ENCODE data around the gene PRR23E.

The PRR23E gene

GRCh38 chr3:127158614-127159229, 34.2 kb upstream of the PRR23E start:
- H3K4me3 Mint-ChIP-seq = no peak overlapping the region
- no peaks in the 10 kb centered on the region for H3K9me3 Mint-ChIP-seq
- no peaks in the 10 kb centered on the region for H3K27me3 Mint-ChIP-seq (ENCODE audit: low read depth)
- H3K36me3 Mint-ChIP-seq (ENCODE audit: low read depth) = no peaks in the 10 kb centered on the region
- H3K4me1 Mint-ChIP-seq (ENCODE audit: low read depth) = no peaks in the 10 kb centered on the region
- H3K27ac Mint-ChIP-seq = no peak overlapping the region

- no peak overlapping the region for H3K4me3 Mint-ChIP-seq
- H3K36me3 Mint-ChIP-seq (ENCODE audit: low read depth) = no peaks in the 10 kb centered on the region
- no peaks in the 10 kb centered on the region for H3K4me1 Mint-ChIP-seq (ENCODE audit: low read depth)
- H3K27me3 Mint-ChIP-seq (ENCODE audit: low read depth) = no peaks in the 10 kb centered on the region
- no peaks in the 10 kb centered on the region for H3K9me3 Mint-ChIP-seq
- H3K27ac Mint-ChIP-seq = no peak overlapping the region
Observed at GRCh38 chr3:127159543-127159942, 33.4 kb upstream of the PRR23E start.

- Mint-ChIP-seq H3K4me1 (ENCODE audit: low read depth) (no peaks in the 10 kb centered on the region), H3K9me3 (no peaks in the 10 kb centered on the region), H3K27ac (no peak overlapping the region), H3K36me3 (ENCODE audit: low read depth) (no peaks in the 10 kb centered on the region), H3K27me3 (ENCODE audit: low read depth) (no peaks in the 10 kb centered on the region), H3K4me3 (no peak overlapping the region)
Observed at GRCh38 chr3:127161236-127161635, 31.7 kb upstream of the PRR23E start.

GRCh38 chr3:127161973-127162579, 30.9 kb upstream of the PRR23E start:
- Mint-ChIP-seq H3K4me1 (ENCODE audit: low read depth) (no peaks in the 10 kb centered on the region), H3K27ac (no peak overlapping the region), H3K9me3 (no peaks in the 10 kb centered on the region), H3K4me3 (no peak overlapping the region), H3K27me3 (ENCODE audit: low read depth) (no peaks in the 10 kb centered on the region), H3K36me3 (ENCODE audit: low read depth) (no peaks in the 10 kb centered on the region)

GRCh38 chr3:127162947-127163645, 29.8 kb upstream of the PRR23E start:
- no peak overlapping the region for H3K4me3 Mint-ChIP-seq
- no peaks in the 10 kb centered on the region for H3K4me1 Mint-ChIP-seq (ENCODE audit: low read depth)
- no peak overlapping the region for H3K27ac Mint-ChIP-seq
- no peaks in the 10 kb centered on the region for H3K27me3 Mint-ChIP-seq (ENCODE audit: low read depth)
- H3K9me3 Mint-ChIP-seq = no peaks in the 10 kb centered on the region
- H3K36me3 Mint-ChIP-seq (ENCODE audit: low read depth) = no peaks in the 10 kb centered on the region

GRCh38 chr3:127164615-127165014, 28.3 kb upstream of the PRR23E start:
- Mint-ChIP-seq H3K36me3 (ENCODE audit: low read depth) (no peaks in the 10 kb centered on the region), H3K9me3 (no peaks in the 10 kb centered on the region), H3K4me3 (no peak overlapping the region)

GRCh38 chr3:127165036-127165435, 27.9 kb upstream of the PRR23E start:
- H3K36me3 Mint-ChIP-seq (ENCODE audit: low read depth) = no peaks in the 10 kb centered on the region
- no peak overlapping the region for H3K4me3 Mint-ChIP-seq
- H3K27ac Mint-ChIP-seq = no peak overlapping the region
- H3K27me3 Mint-ChIP-seq (ENCODE audit: low read depth) = no peaks in the 10 kb centered on the region
- no peaks in the 10 kb centered on the region for H3K4me1 Mint-ChIP-seq (ENCODE audit: low read depth)
- H3K9me3 Mint-ChIP-seq = no peaks in the 10 kb centered on the region

More at GRCh38 chr3:127164615-127165014, 28.3 kb upstream of the PRR23E start:
- Mint-ChIP-seq H3K27me3 (ENCODE audit: low read depth) (no peaks in the 10 kb centered on the region), H3K4me1 (ENCODE audit: low read depth) (no peaks in the 10 kb centered on the region), H3K27ac (no peak overlapping the region)

GRCh38 chr3:127165694-127166485, 27.0 kb upstream of the PRR23E start:
- Mint-ChIP-seq H3K27ac (no peak overlapping the region), H3K4me3 (no peak overlapping the region), H3K4me1 (ENCODE audit: low read depth) (no peaks in the 10 kb centered on the region)

GRCh38 chr3:127166501-127167065, 26.3 kb upstream of the PRR23E start:
- no peak overlapping the region for H3K27ac Mint-ChIP-seq
- no peaks in the 10 kb centered on the region for H3K4me1 Mint-ChIP-seq (ENCODE audit: low read depth)
- H3K36me3 Mint-ChIP-seq (ENCODE audit: low read depth) = no peaks in the 10 kb centered on the region
- H3K4me3 Mint-ChIP-seq = no peak overlapping the region
- no peaks in the 10 kb centered on the region for H3K9me3 Mint-ChIP-seq
- no peaks in the 10 kb centered on the region for H3K27me3 Mint-ChIP-seq (ENCODE audit: low read depth)

More at GRCh38 chr3:127165694-127166485, 27.0 kb upstream of the PRR23E start:
- H3K36me3 Mint-ChIP-seq (ENCODE audit: low read depth) = no peaks in the 10 kb centered on the region
- H3K27me3 Mint-ChIP-seq (ENCODE audit: low read depth) = no peaks in the 10 kb centered on the region
- H3K9me3 Mint-ChIP-seq = no peaks in the 10 kb centered on the region

- H3K9me3 Mint-ChIP-seq = no peaks in the 10 kb centered on the region
- no peaks in the 10 kb centered on the region for H3K36me3 Mint-ChIP-seq (ENCODE audit: low read depth)
- H3K4me3 Mint-ChIP-seq = no peak overlapping the region
- no peaks in the 10 kb centered on the region for H3K27me3 Mint-ChIP-seq (ENCODE audit: low read depth)
- H3K27ac Mint-ChIP-seq = no peak overlapping the region
- no peaks in the 10 kb centered on the region for H3K4me1 Mint-ChIP-seq (ENCODE audit: low read depth)
Observed at GRCh38 chr3:127167315-127168043, 25.5 kb upstream of the PRR23E start.

- Mint-ChIP-seq H3K36me3 (ENCODE audit: low read depth) (no peaks in the 10 kb centered on the region), H3K9me3 (no peaks in the 10 kb centered on the region), H3K4me1 (ENCODE audit: low read depth) (no peaks in the 10 kb centered on the region), H3K4me3 (no peak overlapping the region), H3K27ac (no peak overlapping the region), H3K27me3 (ENCODE audit: low read depth) (no peaks in the 10 kb centered on the region)
Observed at GRCh38 chr3:127168271-127168670, 24.7 kb upstream of the PRR23E start.

GRCh38 chr3:127170814-127171213, 22.1 kb upstream of the PRR23E start:
- Mint-ChIP-seq H3K27ac (no peak overlapping the region), H3K4me1 (ENCODE audit: low read depth) (no peaks in the 10 kb centered on the region), H3K4me3 (no peak overlapping the region), H3K27me3 (ENCODE audit: low read depth) (no peaks in the 10 kb centered on the region), H3K36me3 (ENCODE audit: low read depth) (no peaks in the 10 kb centered on the region), H3K9me3 (no peaks in the 10 kb centered on the region)

- H3K4me3 Mint-ChIP-seq = no peak overlapping the region
- no peak overlapping the region for H3K27ac Mint-ChIP-seq
- no peaks in the 10 kb centered on the region for H3K27me3 Mint-ChIP-seq (ENCODE audit: low read depth)
- H3K36me3 Mint-ChIP-seq (ENCODE audit: low read depth) = no peaks in the 10 kb centered on the region
- H3K4me1 Mint-ChIP-seq (ENCODE audit: low read depth) = no peaks in the 10 kb centered on the region
- no peaks in the 10 kb centered on the region for H3K9me3 Mint-ChIP-seq
Observed at GRCh38 chr3:127171320-127171719, 21.6 kb upstream of the PRR23E start.

- H3K4me3 Mint-ChIP-seq = no peak overlapping the region
- H3K9me3 Mint-ChIP-seq = no peaks in the 10 kb centered on the region
- no peaks in the 10 kb centered on the region for H3K27me3 Mint-ChIP-seq (ENCODE audit: low read depth)
- no peak overlapping the region for H3K27ac Mint-ChIP-seq
- H3K36me3 Mint-ChIP-seq (ENCODE audit: low read depth) = no peaks in the 10 kb centered on the region
- H3K4me1 Mint-ChIP-seq (ENCODE audit: low read depth) = no peaks in the 10 kb centered on the region
Observed at GRCh38 chr3:127171721-127172120, 21.2 kb upstream of the PRR23E start.

Data from T-helper 1 cell treated with Interleukin-12 subunit alpha and Interleukin-12 subunit beta and Interleukin-4 antibody, amounts not matched to agents 30 μg/mL and 1 μg/mL, for 36 hours (primary cell).